IMR-90 (cell line): ENCODE data around the gene RAX2.

Experiments
- BHLHE40 ChIP-seq: fragments of 150-350 bp; IDR thresholded peaks from 2 replicates; pipeline ENCODE4 v1.6.1; 2016; ENCODE audit warnings: mild to moderate bottlenecking, low read depth, low read length
- CEBPB ChIP-seq: IDR thresholded peaks from 2 replicates; pipeline ENCODE4 v1.6.1; 2012; ENCODE audit warnings: low read depth, low read length, improper control_type of control experiment
- CTCF ChIP-seq: conservative IDR thresholded peaks from 2 replicates; pipeline ENCODE4 v1.5.1; 2012; ENCODE audit warnings: mild to moderate bottlenecking, low read depth, low read length, improper control_type of control experiment
- MAFK ChIP-seq: IDR thresholded peaks from 2 replicates; pipeline ENCODE4 v1.6.1; 2012; ENCODE audit warnings: low read depth, low read length, improper control_type of control experiment
- POLR2A ChIP-seq: IDR thresholded peaks from 2 replicates; pipeline ENCODE4 v1.6.1; 2012; ENCODE audit warnings: mild to moderate bottlenecking, low read depth, low read length
- RCOR1 ChIP-seq: IDR thresholded peaks from 2 replicates; pipeline ENCODE4 v1.6.1; 2012; ENCODE audit warnings: mild to moderate bottlenecking, low read length, improper control_type of control experiment; ENCODE audit not compliant: insufficient replicate concordance
- RFX5 ChIP-seq: IDR thresholded peaks from 2 replicates; pipeline ENCODE4 v1.8.0; 2012; ENCODE audit warnings: low read depth, mild to moderate bottlenecking, low read length, moderate library complexity

GRCh38 chr19:3774621-3775373 is 2.8 kb upstream of the RAX2 start:
- no peak for TF ChIP-seq CTCF
- TF ChIP-seq POLR2A: no peak
- TF ChIP-seq CEBPB: no peak
- no peak for TF ChIP-seq RCOR1
- TF ChIP-seq BHLHE40: no peak
- no peak for TF ChIP-seq MAFK
- no peak for TF ChIP-seq RFX5
